GM19467 (cell line): ENCODE measurements around the gene SH3RF3.

Experiments
- ATAC-seq: cut with Tn5 transposase; IDR thresholded peaks from one replicate; pipeline ENCODE4 v1.9.1; 2021; ENCODE audit warnings: mild to moderate bottlenecking, moderate library complexity; ENCODE audit not compliant: unreplicated experiment

SH3RF3 gene

DNA sequence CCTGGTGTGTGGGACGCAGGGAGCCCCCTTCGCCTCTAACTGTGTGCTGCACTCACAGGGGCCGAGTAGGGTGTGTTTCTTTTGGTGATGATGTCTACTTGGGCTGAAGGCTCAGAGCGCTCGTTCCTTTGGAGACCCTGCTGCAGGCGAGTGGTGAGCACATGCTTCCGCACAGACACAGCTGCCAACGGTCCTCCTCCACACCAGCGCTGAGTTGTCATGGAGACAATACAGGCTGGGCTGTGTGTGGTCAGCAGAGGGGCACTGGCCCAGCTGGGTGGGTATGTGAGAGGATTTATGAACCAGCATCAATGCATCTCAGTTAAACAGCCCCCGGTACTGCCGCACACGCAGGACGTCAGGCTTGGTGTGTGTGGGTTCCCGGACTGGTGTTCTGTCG lies 143.5 kb downstream of the SH3RF3 start:
- ATAC-seq = no peak

DNA sequence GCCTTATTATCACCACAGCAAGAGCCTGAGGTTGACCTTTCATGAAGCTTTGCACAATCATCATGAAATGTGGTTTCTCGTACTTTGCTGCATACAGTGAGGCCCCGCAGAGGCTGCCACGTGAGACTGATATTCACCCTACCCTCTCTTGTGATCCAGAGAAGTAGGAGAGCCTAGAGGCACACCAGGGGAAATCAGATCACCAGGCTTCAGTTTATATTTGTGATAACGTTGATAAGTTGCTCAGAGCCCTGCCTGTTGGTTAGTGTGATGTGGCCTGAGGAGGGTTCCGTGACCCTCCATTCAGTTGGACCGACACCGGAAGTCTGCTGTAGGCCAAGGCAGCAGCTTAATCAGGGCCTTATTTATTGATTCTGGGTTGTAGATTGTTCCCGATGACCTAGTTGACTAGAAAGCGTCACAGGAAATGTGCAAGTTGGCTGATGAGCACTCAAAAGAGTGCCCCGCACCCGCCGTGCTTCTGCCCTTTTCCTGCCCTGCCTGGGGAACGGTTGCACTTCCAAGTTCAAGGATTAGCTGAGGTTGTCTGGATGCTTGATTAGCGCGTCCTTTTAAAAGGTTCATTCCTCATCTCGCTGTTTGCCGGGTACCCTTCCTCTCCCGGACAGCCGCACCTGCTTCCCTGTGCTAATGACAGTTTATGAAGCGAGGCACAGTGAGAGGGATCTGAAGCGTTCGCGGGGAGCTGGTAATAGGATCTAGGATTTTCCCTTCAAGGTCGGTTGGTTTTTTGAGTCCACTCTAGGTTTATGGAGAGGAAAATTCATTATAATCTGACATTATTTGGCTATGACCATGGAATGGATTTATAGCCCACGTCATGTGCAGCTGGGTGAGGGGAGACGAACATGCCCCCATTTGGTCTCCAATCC lies 146.4 kb downstream of the SH3RF3 start:
- ATAC-seq = no peak

DNA sequence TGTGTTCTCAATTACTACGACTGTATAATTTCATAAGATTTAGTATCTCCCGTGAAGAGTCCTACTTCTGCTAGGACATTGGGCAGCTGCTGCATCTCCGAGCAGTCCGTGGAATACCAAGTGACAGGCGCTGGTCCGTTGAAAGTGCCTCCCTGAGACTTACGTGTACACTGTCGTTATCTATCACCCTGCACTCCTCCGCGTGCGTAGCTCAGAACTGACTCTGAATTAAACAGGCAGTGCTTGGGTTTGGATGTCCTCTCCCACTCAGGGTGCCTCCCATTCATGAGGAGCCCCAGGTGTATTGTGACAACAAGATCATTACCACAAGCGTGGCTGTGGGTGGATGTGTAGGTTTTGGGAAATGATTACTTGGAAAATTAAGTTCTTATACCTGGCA lies 148.4 kb downstream of the SH3RF3 start:
- no peak for ATAC-seq

DNA sequence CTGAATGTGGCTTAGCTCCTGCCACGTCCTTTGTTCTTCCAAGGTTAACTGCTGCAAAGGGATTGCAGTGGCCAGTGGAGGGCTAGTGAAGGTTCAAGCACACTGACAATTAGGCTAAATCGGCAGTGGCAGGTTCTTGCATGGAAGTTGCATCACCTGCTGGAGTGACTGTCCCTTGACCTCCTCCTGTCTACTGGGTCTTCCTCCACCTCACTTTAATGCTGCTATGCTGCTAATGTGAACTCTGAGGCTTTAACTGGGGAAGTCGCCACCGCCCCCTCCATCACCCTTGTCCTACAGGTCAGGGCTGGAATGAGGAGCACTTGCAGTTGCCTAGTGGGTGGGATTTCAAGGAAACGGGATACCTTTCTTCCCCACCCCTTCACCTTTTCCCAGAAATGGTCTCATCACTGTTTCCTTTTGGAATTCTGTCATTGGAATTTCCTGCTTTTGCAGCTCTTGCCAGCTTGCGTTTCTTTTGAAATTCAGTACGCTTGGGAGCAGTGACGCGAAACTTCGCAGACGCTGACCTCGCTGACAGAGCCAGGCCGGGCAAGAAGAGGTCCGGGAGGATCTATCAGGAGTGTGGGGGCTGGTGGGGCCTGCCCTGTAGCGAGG lies 150.3 kb downstream of the SH3RF3 start:
- ATAC-seq = no peak

DNA sequence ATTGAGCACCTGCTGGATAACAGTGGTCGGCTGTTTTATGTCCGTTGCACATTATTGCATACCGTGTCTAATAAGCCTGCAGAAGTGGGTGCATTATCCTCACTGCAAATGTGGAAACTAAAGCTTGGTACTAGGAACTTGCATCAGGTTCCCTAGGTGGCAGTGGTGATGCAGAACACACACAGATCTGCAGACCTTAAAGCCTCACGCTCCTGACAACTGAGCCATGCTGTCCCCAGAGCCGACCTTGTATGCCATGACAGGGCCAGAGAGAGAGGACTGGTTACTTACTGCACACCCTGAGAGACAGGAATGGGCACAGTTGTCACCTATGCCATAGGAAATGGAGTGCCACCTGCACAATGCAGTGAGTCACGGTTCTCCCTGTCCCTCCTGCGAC lies 151.8 kb downstream of the SH3RF3 start:
- ATAC-seq = no peak

DNA sequence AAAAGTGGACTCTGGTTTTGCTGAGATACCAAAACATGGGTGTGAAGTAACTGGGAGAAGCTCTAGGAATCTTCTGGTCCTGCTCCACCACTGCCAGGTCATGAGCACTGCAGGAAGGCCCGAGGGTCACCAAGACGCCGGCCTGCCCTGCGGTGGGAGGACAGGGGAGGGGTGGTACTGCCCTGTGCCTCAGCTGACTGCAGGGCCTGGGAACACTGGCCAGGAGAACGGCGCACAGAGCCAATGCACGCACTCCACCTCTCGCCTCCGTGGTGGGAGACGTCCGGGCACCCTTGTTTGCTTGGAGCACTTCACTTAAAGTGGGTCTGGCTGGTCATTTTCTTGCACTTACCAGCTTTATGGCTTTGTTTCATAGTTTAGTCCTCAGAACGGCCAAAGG lies 153.4 kb downstream of the SH3RF3 start:
- ATAC-seq = no peak

DNA sequence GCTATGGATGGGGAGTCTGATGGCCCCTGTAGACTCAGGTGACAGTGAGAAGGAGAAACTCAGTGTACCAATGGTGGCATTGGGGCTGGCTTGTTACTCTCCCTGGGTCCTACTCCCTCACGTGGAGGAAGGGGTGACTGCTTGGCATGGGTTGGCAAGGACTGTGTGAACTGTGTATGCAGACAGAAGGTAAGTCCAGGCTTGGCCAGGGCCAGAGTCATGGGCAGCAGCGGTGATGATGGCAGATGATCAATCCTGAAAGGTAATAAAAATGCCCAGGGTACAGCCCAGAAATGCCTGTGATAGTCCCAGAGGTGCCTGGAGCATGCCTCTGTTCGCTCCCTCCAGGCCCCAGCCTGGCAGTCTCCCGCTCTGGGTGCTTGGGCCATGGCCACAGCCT lies 153.9 kb downstream of the SH3RF3 start:
- ATAC-seq = no peak

DNA sequence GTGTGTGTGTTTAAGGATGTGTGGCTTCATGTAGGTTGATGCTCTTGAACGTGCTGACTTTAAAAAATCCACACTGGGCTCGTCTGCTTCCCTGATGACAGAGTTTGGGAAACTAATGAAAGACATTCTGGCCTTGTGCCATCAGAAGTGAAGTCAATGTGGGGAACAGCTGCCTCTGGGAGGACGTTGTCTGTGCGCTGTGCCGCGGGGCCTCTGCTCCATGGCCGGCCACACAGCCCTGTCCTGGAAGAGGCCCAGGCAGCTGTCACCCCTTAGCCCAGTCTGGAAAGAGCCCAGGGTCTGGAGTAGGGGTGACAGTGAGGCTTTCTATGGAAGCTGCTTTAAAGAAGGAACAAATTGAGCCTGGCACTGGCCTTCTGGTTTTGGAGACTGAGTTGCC lies 155.8 kb downstream of the SH3RF3 start:
- ATAC-seq = no peak

DNA sequence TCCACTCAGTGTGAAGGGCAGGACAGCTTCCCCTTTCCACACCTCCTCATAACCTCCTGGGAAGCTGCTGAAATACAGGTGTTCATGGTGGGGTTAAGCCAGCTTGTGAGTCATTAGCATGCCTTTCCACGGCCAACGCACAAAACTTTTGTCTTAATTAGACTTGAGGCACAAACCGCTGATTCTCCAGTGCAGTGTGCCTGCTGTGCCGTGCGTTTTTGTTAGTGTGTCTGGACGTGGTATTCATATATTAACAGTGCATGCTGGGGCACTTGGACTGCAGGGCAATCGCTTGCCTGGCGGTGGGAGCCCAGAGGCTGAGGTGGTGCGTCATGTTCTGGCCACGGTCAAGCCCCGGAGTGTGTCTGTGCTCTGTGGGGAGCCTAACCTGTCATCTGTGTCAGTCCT lies 156.2 kb downstream of the SH3RF3 start:
- no peak for ATAC-seq

DNA sequence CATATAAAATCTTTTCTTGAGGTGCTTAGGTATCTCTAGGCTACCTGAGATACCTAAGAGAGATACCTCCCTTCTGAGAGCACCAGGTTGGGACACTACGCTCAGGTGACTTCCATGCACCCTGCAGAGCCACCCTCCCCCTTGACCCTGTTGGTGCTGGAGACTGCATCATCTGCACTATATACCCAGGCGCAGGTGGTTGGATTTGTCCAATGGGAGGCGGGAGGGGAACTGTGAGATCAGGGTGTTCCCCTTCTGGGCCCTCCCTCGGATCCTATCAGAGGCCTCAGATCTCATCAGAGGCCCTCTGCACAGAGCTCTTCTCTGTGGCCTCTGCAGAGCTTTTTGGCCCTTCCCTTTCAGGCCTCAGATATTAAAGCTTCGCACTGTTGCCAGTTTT lies 158.4 kb downstream of the SH3RF3 start:
- no peak for ATAC-seq

DNA sequence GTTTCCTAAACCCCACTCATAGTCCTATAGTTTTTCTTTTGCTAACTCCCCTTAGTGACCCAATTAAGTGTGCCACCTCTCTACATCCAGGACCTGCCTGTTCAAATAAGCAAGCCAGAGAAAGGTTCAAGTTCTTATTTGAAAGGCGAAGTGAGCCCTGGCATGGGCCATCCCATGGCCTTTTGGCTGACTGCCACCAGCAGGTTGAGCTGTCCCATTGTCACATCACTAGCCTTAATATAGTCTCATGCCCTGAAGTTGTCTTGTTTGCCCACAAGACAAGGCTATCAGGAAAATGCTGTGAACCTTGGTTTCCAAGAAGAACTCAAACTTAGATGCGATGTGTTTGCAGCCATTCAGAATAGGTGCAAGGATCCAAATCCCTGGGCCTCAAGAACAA lies 158.8 kb downstream of the SH3RF3 start:
- ATAC-seq = no peak

DNA sequence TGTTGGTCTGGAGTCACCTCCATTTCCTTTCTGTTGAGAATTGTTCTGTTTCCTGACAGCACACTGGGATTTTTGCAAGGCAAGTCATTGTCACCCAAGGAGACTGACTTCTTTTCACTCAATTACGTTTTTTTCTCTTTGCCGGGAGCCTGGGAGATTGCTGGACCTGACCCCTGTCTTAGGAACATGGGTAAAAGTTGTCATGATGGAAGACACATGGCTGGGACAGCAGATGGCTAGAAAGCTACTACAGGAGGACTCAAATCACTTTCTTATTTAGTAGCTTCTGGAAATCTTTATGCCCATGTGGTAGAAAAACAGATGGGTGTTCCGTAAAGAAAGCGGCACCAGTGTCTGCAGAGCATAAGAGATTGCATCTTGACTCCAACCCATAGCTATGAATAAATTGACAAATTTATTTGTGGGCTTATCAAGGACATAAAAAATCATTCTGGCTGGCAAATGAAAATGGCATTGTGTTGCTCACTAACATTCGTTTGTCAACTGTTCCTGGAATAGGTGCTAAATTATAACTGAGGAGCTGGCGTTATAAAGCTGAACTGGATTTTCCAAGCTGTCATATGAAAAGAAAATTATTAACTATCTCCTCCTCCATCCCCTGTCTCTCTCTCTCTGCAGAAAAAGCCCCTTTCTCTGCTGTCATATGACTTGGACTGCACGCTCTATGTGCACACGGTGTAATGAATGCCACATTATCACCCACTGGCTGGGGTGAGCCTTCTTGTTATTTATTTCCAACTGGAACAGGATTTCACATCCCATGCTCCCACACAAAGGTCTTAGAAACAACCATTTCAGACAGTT lies 159.8 kb downstream of the SH3RF3 start:
- no peak for ATAC-seq

DNA sequence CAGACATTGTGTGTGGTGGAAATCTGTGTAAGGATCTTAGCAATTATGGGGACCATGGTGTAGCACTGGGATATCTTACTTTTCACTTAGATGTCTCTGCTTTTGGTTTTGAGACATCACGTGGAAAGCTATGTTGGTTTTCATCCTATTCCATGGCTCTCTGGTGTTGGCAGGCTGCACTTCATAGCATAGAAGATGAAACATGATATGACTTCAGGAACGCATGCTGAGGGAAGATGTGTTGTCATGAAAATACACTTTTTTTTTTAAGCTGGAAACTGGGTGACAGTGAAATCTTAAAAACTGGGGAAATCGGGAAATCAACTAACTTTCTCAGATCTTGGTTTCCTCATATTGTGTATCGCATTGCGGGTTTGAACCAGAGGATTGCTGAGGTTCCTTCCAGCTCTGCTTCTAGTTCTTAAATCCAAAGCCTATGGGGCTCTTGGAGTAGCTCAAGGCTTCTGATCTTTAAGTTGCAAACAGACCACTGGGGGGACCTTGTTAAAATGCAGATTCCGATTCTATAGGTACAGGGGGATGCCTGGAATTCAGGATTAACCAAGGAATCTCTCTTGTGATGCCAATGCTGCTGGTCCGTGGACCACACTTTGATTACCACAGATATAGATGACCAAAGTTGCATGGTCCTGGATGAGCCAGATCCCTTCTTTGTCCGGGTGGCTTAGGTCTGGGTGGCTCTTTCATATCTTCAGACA lies 160.7 kb downstream of the SH3RF3 start:
- no peak for ATAC-seq

DNA sequence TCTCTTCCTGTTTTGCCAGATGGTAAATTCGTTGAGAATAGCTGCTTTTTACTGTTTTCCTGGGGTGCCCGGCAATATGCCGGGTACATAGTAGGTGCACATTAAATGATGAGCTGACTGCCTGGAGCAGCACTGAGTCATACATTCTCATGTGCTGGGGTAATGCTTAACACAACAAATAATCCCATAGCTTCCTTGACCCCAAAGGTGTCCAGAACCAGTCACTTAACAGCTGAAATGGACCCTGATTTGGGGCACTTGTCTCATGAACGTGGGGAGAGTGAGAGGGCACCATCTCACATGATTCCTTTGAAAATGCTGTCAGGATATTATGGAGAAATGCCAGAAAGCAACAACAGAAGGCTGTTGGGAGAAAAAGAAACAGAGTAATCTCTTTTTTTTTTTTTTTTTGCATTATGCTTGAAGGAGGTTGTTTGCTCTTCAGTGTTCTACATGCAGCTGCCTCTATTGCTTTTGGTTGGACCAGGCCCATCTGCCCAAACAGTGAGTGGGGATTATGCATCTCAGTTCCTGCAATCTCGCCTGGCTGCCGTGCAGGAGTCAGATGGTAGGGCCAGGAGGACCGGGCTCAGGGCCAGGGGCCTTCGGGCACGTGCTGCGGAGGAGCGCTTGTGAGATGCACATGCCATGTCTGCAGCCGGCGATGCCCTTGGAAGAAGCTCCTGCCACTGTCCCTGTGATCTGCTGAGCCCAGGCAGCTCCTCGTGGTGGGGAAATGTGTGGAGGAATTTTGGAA lies 162.1 kb downstream of the SH3RF3 start:
- no peak for ATAC-seq

DNA sequence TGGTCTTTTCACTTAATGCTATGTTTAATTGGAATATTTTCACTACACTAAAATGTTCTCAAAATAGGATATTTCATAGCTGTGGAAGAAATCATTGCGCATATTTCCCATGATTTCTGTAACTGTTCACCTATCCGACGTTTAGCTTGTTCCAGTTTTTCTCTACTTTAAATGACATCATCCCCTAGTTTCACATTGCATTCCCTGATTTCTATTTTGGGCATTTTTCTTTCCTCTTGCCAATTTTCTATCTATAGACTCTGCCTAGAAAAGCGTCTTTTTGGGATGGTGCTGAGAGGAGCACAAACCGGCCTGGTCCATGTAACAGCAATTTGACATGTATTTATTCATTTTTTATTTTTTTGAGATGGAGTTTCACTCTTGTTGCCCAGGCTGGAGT lies 163.4 kb downstream of the SH3RF3 start:
- no peak for ATAC-seq

DNA sequence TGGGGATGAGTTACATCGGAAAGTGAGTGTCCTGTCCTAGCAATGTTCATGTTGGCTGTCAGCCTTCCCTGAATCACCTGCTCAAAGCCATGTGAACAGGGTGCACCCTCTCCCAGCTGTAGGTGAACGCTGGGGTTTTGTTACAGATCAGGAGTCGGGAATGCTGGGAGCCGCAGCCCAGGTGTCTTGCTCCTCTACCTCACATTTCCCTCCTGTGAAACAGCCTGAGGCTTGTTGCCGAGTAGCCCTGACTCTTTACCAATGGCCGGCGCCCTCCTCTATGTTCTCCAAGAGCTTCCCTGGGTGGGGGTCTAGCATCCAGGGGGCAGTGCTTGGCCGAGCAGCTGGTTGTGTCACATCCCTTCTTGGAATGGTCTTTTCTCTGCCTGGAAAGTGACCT lies 164.7 kb downstream of the SH3RF3 start:
- ATAC-seq = no peak

DNA sequence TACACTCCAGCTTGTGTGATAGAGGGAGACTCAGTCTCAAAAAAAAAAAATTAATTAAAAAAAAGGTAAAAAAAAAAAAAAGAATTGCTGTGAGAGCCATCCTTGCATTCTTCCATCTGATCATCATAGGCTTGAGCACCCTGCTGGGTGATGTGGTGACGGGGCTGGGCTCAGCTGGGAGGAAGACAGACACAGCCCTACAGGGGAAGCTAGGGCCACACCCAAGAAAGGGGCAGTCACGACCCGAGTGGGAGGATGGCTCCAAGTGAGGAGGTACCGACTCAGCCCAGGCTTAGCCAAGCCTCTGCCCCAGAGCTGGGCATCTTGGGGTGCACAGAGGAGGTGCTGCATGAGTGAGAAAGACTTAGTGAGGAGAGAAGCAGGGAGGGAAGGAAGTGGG lies 165.5 kb downstream of the SH3RF3 start:
- no peak for ATAC-seq

DNA sequence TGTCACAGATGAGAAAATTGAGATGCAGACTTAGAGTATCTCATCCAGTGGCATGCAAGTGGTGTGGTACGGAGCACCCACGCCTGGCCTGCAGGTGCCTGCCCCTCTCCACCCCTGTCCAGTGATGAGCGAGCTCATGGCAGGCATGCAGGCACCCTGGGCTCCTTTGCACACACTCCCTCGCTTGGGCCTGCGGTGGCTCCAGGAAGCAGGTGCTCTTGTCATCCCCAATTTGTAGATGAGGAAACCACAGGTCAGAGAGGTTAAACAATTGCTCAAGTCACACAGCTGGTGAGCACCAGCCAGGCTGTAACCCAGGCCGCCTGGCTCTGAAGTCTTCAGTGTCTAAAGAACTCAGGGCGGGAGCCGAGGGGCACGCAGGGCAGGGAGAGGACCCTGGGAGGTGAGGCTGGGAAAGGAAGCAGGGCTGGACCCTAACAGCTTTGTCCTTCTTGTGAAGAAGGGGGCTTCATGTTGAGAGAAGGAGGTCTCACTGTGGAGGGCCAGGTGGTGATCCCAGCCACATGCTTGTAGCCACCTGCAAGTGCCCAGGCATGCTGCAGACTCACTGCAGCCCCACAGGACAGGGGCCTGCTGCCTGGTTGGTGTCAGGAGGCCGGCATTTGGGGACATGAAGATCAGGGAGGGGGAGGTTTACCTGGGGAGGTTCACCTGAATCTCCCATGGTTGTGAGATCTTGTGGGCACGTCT lies 166.2 kb downstream of the SH3RF3 start:
- no peak for ATAC-seq

DNA sequence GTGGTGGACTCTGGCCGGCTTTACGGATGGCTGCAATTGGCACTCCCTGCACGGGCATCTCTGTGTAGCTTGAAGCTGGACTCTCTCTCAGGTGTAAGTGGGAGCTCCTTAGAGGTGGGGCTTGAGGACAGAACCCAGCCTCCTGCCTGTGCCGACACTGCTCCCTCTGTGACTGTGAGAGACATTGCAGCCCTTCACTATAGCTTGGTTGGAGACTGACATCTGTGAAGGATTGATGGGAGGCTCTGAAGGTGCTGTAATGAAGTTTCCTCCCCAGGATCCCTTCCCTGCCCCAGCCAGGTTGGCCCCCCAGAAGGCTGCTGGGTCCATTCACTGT lies 166.7 kb downstream of the SH3RF3 start:
- ATAC-seq = no peak
